ENCODE results near the gene NEK6.

DNA sequence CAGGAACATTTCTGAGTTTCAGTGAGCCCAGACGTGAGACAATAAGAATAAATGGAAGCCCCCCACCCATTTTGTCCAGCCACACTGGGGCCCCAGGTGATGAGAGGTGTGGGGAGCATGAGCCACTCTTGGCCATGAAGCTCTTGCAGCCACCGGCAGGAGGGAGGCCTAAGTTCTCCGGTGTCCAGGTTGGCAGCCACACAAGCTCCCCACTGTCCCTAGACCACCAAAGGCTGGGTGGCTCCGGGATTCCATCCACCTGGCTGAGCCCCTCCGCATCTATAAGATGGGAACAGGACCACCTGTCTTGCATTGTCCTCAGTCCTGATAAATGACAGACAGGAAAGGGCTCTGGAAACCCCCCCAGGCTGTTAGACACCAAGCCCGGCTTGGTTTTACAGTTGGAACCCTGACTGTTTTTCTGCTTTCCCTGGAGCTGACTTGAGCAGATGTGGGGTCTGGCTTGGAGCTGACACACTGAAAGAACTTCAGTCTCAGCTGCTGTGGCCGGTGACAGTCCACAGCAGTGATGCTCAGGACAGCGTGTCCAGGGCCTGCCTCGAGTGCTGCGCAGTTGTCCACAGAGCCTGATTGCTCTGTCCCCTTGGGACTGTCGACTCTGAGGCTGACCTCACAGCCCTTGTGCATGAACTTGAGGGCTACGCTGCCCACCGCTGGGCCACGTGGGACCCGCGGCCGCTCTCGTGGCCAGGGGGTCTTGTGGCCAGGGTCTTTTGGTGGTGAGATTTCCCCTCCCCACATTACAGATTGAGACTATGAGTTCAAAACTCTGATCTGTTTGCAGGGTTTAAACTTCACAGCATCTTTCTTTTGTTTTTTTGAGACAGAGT lies 82.7 kb downstream of the NEK6 start:
- TF ChIP-seq, protein P1, sequence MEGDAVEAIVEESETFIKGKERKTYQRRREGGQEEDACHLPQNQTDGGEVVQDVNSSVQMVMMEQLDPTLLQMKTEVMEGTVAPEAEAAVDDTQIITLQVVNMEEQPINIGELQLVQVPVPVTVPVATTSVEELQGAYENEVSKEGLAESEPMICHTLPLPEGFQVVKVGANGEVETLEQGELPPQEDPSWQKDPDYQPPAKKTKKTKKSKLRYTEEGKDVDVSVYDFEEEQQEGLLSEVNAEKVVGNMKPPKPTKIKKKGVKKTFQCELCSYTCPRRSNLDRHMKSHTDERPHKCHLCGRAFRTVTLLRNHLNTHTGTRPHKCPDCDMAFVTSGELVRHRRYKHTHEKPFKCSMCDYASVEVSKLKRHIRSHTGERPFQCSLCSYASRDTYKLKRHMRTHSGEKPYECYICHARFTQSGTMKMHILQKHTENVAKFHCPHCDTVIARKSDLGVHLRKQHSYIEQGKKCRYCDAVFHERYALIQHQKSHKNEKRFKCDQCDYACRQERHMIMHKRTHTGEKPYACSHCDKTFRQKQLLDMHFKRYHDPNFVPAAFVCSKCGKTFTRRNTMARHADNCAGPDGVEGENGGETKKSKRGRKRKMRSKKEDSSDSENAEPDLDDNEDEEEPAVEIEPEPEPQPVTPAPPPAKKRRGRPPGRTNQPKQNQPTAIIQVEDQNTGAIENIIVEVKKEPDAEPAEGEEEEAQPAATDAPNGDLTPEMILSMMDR (IDR thresholded peaks at IDR 0.05) = no peak
- no peak for TF ChIP-seq POLR2A (IDR thresholded peaks at IDR 0.05)

Data from esophagus squamous epithelium (tissue), 4 donors.